ENCODE data around the gene MT1E.
"Not testable (repeated sequence)": the region's sequence is repeated elsewhere in the genome, so short reads cannot be mapped to it uniquely, and the experiment has no call there.

Gene MT1E

DNA sequence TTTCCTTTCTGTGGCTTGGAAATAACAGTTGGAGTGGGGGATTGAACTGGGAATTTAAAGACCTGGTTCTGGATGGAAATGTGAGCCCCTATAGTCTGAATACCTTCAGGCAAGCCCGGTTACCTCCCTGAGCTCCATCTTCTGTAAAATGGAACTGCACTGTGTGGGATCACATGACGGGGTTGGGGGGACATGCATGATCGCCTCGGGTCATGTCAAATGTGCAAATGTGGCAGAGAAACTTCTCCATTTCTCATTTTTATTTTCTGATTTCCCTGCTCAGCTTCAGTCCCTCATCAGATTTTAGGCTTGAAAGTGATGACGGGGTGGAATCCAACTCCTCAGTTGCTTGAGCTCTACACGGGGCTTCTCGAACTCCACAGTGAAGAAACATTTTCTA lies 27.6 kb downstream of the MT1E start:
- Mint-ChIP-seq H3K27me3 (ENCODE audit: low read depth) (peaks cover 29% of the 10 kb centered on the region), H3K36me3 (ENCODE audit: low read depth) (no peaks in the 10 kb centered on the region), H3K4me3 (no peak overlapping the region), H3K9me3 (no peaks in the 10 kb centered on the region), H3K4me1 (ENCODE audit: low read depth) (peaks cover 8% of the 10 kb centered on the region), H3K27ac (no peak overlapping the region)
- no peak for DNase-seq (ENCODE audit: low spot score)

DNA sequence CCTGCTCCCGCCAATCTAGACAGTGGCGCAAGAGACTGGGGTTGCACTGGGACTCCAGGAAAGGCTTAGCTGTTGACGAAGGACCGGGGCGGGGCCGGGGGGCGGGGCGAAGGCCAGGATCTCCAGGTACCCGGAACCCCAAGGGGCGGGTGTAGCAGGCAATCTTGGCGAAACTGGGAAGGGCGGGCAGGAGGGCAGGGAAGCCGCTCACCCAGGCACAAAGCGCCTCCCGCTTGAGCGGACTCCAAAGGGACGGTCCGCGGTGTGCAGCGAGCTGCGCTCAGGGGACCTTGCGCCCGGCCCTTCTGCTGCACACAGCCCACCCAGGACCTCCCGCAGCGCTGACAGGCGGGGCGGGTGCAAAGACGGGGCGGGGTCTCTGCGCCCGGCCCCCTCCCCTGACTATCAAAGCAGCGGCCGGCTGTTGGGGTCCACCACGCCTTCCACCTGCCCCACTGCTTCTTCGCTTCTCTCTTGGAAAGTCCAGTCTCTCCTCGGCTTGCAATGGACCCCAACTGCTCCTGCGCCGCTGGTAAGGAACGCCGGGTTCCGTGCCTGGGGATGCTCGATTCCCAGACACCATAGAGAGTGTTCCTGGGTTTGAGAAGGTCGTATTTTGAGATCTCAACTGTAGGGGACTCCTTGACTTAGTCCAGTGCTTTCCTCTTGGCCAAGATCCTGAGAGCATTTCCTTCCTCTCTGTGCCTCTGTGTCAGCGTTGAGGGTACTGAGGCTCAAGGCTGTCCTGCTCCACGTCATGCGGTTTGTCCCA lies 32.2 kb downstream of the MT1E start, which contains the start of gene MT1F:
MT1F (plus strand) TSS at position 405 of the 772 bp plus-strand sequence; CDS start at position 505, 100 bp downstream.
- Mint-ChIP-seq H3K36me3 (ENCODE audit: low read depth) (no peaks in the 10 kb centered on the region), H3K27ac (peak within 1 kb of the TSS; percentile 79), H3K9me3 (no peaks in the 10 kb centered on the region), H3K27me3 (ENCODE audit: low read depth) (peaks cover 18% of the 10 kb centered on the region), H3K4me1 (ENCODE audit: low read depth) (peaks cover 21% of the 10 kb centered on the region), H3K4me3 (peak within 1 kb of the TSS; percentile 95)
- peak; percentile 40 for DNase-seq (ENCODE audit: low spot score)

DNA sequence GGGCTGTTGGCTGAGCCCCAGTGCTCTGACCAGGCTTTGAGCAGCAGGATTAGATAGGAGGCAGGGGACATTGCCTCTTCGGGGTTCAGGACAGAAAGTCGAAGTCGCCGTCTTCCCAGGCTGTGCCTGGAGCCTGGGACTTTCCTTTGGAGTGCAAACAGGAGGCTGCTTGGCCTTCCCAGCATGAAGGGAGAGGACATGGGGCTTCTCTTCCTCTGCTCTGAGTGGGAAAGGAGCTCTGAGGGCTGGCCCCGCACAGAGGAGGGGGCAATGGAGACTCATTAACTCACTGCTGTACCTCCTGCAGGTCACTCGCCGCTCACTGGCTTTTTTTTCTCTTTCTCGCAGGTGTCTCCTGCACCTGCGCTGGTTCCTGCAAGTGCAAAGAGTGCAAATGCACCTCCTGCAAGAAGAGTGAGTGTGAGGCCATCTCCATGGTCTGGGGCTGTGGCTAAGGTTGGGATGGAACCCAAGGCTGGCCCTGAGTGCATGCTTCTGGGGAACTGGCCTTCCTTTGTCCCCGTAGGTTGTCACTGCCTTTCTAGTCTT lies 32.8 kb downstream of the MT1E start:
- Mint-ChIP-seq H3K4me1 (ENCODE audit: low read depth) (peaks cover 23% of the 10 kb centered on the region), H3K27ac (peak overlapping the region; percentile 79), H3K27me3 (ENCODE audit: low read depth) (peaks cover 16% of the 10 kb centered on the region), H3K36me3 (ENCODE audit: low read depth) (no peaks in the 10 kb centered on the region), H3K9me3 (no peaks in the 10 kb centered on the region), H3K4me3 (peak overlapping the region; percentile 95)
- no peak for DNase-seq (ENCODE audit: low spot score)

DNA sequence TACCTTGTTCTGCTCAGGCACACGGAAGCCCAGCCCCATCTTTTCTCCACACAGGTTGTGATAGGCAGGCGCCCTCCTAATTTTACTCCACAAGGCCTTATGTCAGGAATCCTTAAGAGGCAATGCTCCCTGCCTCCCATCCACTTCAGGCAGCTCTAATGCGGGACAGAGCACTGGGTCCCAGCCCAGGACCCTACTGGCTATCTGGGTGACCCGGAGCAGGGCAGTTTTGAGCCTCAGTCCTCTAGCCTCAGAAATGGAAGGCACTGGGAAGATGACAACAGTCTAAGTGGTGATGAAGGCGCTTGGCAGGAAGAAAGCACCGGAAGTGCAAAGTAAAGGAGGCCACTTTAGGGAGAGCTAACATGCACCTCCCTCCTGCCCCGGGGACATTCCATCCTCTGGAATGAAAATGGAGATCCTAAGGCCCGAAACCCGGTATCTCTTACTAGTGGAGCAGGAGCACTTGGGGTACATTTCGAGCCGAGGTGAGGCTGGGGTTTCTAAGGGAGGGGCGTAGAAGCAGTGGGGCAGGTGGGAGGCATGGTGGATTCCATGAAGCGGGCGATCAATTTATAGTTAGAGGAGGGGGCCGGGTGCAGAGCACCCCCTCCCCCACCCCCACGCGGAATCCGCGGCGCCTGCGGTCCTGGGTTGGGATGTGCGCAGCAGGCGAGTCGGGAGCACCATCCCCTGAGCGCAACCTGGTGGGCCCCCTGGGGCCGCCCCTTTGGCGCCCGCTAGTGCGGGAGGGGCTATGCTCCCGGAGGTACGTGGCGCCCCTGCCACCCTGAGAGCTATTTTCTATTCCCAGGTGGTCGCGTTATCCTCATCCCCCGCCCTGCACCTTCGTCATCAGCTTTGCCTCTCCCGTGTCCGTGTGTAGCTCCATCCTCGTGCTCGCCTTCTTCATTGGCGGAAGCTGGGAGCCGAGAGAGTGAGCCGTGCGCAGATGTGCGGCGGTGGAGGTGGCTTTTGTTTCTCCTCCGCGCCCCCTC lies 37.1 kb downstream of the MT1E start:
- no peaks in the 10 kb centered on the region for H3K9me3 Mint-ChIP-seq
- no peaks in the 10 kb centered on the region for H3K36me3 Mint-ChIP-seq (ENCODE audit: low read depth)
- DNase-seq (ENCODE audit: low spot score): no peak
- H3K4me1 Mint-ChIP-seq (ENCODE audit: low read depth): peaks cover 37% of the 10 kb centered on the region
- H3K27ac Mint-ChIP-seq: peak overlapping the region; percentile 80
- H3K27me3 Mint-ChIP-seq (ENCODE audit: low read depth): peaks cover 24% of the 10 kb centered on the region
- peak overlapping the region; percentile 82 for H3K4me3 Mint-ChIP-seq

DNA sequence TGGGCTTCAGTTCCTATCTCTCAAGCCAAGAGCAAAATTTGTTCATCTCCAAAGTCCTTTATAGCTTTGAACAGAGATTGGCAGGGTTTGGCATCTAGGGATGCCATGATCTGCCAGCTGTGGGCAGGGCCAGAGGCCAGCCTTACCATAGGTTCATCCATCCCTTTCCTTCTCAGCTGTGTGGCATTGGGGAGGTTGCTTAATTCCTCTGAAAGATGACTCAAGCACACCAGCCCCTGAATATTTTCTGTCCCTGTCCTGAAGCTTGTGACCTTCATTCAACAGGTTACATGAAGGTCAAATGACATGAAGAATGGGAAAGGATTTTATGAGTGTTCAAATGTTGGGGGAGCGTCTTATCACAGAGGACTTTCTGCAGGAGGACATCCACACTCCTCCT lies 38.9 kb downstream of the MT1E start:
- Mint-ChIP-seq H3K4me3 (no peak overlapping the region), H3K36me3 (ENCODE audit: low read depth) (peaks cover 3% of the 10 kb centered on the region), H3K4me1 (ENCODE audit: low read depth) (peaks cover 42% of the 10 kb centered on the region), H3K27ac (no peak overlapping the region), H3K9me3 (no peaks in the 10 kb centered on the region), H3K27me3 (ENCODE audit: low read depth) (peaks cover 37% of the 10 kb centered on the region)
- DNase-seq (ENCODE audit: low spot score): no peak

DNA sequence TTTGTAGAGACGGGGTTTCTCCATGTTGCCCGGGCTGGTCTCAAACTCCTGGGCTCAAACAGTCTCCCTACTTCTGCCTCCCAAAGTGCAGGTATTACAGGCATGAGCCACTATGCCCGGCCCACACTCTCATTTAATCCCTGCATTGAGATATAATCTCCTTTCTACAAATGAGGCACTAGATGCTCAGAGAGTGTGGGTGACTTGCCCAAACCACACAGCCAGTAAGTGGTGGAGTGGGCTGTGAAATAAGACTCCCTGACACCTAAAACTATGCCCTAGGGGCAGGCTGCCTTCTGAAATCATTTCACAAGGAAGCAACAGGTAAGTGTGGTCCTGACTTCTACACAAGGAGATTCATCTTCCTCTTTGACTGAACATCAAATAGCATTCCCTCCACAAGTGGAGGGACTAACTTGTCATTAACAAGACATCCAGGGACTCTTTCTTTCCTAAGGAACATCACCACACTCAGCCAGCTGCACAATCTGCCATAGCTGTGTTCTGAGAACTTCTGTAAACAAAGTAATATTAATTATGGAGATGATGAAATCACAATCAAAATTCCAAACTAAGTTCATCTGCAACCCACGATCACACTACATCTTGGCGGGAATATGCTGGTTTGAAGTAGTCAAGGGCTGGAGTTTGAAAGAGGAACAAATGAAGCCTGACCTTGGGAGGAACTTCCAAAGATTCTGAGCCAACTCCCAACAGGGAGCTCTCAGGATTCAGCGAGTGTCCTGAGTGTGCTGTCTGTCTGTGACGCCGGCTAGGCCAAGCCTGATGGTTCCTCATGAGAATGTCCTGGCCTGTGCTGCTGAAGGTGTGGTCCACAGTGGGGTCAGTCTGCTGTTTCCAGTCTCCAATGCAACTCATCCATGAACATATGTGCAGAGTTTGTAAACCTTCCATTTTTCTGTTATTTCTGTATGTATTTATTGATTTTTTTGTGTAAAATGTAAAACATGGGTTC lies 40.0 kb downstream of the MT1E start:
- not testable (repeated sequence) for H3K9me3 Mint-ChIP-seq; H3K36me3 Mint-ChIP-seq (ENCODE audit: low read depth); H3K27ac Mint-ChIP-seq; H3K4me3 Mint-ChIP-seq
- Mint-ChIP-seq H3K4me1 (ENCODE audit: low read depth) (peaks cover 41% of the 10 kb centered on the region), H3K27me3 (ENCODE audit: low read depth) (peaks cover 43% of the 10 kb centered on the region)
- DNase-seq (ENCODE audit: low spot score): peak; percentile 34

DNA sequence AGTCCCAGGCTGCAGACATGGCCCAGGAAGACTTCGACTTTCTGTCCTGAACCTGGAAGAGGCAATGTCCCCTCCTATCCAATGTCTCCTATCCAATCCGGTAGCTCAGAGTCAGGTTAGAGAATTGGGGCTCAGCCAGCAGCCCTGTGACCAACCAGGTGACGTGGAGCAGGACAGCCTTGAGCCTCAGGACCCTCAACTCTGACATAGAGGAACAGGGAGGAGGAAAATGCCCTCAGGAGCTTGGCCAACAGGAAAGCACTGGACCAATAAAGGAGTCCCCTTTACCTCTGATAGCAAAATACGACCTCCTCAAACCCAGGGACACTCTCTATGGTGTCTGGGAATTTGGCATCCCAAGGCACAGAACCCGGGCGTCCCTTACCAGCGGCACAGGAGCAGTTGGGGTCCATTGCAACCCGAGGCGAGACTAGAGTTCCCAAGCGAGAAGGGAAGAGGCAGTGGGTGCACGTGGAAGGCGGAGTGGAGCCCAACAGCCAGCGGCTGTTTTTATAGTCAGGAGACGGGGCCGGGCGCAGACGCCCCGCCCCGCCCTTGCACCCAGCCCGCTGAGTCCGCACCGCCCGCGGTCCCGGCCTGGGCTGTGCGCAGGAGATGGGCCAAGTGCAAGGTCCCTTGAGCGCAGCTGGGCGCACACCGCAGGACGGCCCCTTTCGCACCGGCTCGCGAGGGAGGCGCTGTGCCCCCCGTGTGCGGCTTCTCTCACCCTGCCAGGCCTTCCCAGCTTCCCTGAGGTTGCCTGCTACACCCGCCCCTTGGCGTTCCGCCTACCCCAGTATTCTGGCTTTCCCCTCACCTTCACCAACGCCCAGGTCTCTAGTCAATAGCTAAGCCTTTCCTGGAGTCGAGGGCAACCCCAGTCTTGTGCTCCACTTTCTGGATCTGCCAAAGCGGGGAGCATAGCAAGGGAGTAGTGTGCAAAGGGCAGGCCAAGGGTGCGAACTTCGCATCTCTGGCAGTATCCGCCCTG lies 42.3 kb downstream of the MT1E start, which contains the start of gene MT1G:
MT1G (minus strand) TSS at position 485 of the 991 bp plus-strand sequence; CDS start at position 413, 72 bp downstream.
- Mint-ChIP-seq H3K4me3 (peak within 1 kb of the TSS; percentile 70), H3K27ac (no peak within 1 kb of the TSS), H3K9me3 (no peaks in the 10 kb centered on the region), H3K27me3 (ENCODE audit: low read depth) (peaks cover 49% of the 10 kb centered on the region), H3K36me3 (ENCODE audit: low read depth) (peaks cover 3% of the 10 kb centered on the region), H3K4me1 (ENCODE audit: low read depth) (peaks cover 40% of the 10 kb centered on the region)
- DNase-seq (ENCODE audit: low spot score): peak; percentile 44

DNA sequence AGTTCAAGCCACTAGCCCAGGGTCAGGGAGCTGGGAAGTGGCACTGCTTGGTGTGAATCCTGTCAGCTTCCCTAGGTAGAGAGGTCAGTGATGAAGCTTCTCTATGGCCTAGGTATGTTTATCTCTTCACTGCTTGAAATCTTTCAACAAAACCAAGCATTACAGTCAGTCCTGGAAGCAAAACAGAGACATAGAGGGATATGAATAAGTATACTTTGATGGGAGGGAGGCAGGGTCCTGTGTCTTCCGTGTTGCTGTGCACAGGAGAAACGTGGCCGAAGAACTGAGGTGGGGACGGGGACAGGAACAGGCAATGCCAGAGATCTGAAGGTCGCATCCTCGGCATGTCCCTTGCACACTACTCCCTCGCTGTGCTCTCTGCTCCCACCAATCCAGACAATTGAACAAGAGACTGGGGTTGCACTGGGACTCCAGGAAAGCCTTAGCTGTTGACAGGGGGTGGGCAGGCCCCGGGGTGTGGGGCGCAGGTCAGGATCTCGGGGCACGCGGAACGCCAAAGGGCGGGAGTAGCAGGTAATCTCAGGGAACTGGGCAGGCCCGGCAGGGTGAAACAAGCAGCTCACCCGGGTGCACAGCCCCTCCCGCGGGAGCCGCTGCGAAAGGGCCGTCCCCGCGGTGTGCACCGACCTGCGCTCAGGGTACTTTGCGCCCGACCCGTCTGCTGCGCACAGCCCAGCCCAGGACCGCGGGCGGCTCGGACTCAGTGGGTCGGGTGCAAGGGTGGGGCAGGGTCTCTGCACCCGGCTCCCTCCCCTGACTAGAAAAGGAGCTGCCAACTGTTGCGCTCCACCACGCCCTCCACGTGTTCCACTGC lies 43.6 kb downstream of the MT1E start, which contains the start of gene MT1H:
MT1H (plus strand) TSS at position 810 of the 835 bp plus-strand sequence. CDS start 71 bp downstream, outside the sequence.
- Mint-ChIP-seq H3K4me1 (ENCODE audit: low read depth) (peaks cover 36% of the 10 kb centered on the region), H3K4me3 (peak within 1 kb of the TSS; percentile 64), H3K36me3 (ENCODE audit: low read depth) (peaks cover 3% of the 10 kb centered on the region), H3K9me3 (no peaks in the 10 kb centered on the region), H3K27ac (no peak within 1 kb of the TSS), H3K27me3 (ENCODE audit: low read depth) (peaks cover 47% of the 10 kb centered on the region)
- DNase-seq (ENCODE audit: low spot score): no peak

DNA sequence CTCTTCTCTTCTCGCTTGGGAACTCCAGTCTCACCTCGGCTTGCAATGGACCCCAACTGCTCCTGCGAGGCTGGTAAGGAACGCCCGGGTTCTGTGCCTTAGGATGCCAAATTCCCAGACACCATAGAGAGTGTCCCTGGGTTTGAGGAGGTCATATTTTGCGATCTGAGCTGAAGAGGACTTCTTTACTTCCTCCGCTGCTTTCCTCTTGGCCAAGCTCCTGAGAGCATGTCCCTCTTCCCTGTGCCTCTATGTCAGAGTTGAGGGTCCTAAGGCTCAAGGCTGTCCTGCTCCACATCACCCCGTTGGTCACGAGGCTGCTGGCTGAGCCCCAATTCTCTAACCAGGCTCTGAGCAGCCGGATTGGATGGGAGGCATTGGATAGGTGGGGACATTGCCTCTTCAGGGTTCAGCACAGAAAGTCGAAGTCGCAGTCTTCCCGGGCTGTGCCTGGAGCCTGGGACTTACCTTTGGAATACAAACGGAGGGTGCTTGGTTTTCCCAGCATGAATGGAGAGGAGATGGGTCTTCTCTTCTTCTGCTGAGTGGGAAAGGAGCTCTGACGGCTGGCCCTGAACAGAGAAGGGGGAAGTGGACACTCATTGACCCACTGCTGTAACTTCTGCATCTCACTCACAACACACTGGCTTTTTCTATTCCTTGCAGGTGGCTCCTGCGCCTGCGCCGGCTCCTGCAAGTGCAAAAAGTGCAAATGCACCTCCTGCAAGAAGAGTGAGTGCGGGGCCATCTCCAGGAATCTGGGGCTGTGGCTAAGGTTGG lies 44.4 kb downstream of the MT1E start:
- Mint-ChIP-seq H3K36me3 (ENCODE audit: low read depth) (peaks cover 3% of the 10 kb centered on the region), H3K4me3 (peak overlapping the region; percentile 46), H3K9me3 (no peaks in the 10 kb centered on the region), H3K27ac (no peak overlapping the region), H3K4me1 (ENCODE audit: low read depth) (peaks cover 34% of the 10 kb centered on the region), H3K27me3 (ENCODE audit: low read depth) (peaks cover 47% of the 10 kb centered on the region)
- DNase-seq (ENCODE audit: low spot score): no peak

DNA sequence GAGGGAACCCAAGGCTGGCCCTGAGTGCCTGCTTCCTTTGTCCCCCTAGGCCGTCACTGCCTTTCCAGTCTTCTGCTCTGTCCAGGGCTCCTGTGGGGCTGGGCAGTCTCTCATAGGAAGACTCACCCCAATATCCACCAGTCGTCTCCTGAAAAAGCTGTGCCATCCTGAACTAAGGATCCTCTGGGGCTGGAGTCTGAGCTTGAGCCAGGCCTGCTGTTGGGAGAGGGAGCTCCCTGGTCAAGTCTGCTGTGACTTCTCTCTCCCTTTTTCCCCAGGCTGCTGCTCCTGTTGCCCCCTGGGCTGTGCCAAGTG lies 45.0 kb downstream of the MT1E start:
- Mint-ChIP-seq H3K27ac (no peak overlapping the region), H3K9me3 (no peaks in the 10 kb centered on the region), H3K27me3 (ENCODE audit: low read depth) (peaks cover 52% of the 10 kb centered on the region), H3K36me3 (ENCODE audit: low read depth) (peaks cover 3% of the 10 kb centered on the region), H3K4me1 (ENCODE audit: low read depth) (peaks cover 34% of the 10 kb centered on the region), H3K4me3 (no peak overlapping the region)
- DNase-seq (ENCODE audit: low spot score): no peak

DNA sequence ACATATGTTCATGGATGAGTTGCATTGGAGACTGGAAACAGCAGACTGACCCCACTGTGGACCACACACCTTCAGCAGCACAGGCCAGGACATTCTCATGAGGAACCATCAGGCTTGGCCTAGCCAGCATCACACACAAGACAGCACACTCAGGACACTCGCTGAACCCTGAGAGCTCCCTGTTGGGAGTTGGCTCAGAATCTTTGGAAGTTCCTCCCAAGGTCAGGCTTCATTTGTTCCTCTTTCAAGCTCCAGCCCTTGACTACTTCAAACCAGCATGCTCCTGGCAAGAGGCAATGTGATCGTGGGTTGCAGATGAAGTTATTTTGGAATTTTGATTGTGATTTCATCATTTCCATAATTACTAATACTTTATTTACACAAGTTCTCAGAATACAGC lies 46.1 kb downstream of the MT1E start:
- H3K27me3 Mint-ChIP-seq (ENCODE audit: low read depth): peaks cover 53% of the 10 kb centered on the region

More for the DNA sequence above, 46.1 kb downstream of the MT1E start:
- not testable (repeated sequence) for H3K27ac Mint-ChIP-seq; DNase-seq (ENCODE audit: low spot score); H3K4me3 Mint-ChIP-seq; H3K36me3 Mint-ChIP-seq (ENCODE audit: low read depth); H3K9me3 Mint-ChIP-seq
- H3K4me1 Mint-ChIP-seq (ENCODE audit: low read depth): peaks cover 38% of the 10 kb centered on the region

All from T-helper 2 cell treated with Interferon-gamma antibody and Interleukin-4, amounts not matched to agents 5 μg/mL and 100 μg/mL, for 36 hours (primary cell).